GM21447 (cell line): ENCODE results near the gene TOR1AIP1.
"Not testable (repeated sequence)": the region's sequence is repeated elsewhere in the genome, so short reads cannot be mapped to it uniquely, and the experiment has no call there.

ENCODE experiments used
- ATAC-seq: cut with Tn5 transposase; IDR thresholded peaks from one replicate; pipeline ENCODE4 v1.9.1; 2021; ENCODE audit not compliant: unreplicated experiment

The TOR1AIP1 gene, protein sequence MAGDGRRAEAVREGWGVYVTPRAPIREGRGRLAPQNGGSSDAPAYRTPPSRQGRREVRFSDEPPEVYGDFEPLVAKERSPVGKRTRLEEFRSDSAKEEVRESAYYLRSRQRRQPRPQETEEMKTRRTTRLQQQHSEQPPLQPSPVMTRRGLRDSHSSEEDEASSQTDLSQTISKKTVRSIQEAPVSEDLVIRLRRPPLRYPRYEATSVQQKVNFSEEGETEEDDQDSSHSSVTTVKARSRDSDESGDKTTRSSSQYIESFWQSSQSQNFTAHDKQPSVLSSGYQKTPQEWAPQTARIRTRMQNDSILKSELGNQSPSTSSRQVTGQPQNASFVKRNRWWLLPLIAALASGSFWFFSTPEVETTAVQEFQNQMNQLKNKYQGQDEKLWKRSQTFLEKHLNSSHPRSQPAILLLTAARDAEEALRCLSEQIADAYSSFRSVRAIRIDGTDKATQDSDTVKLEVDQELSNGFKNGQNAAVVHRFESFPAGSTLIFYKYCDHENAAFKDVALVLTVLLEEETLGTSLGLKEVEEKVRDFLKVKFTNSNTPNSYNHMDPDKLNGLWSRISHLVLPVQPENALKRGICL

DNA sequence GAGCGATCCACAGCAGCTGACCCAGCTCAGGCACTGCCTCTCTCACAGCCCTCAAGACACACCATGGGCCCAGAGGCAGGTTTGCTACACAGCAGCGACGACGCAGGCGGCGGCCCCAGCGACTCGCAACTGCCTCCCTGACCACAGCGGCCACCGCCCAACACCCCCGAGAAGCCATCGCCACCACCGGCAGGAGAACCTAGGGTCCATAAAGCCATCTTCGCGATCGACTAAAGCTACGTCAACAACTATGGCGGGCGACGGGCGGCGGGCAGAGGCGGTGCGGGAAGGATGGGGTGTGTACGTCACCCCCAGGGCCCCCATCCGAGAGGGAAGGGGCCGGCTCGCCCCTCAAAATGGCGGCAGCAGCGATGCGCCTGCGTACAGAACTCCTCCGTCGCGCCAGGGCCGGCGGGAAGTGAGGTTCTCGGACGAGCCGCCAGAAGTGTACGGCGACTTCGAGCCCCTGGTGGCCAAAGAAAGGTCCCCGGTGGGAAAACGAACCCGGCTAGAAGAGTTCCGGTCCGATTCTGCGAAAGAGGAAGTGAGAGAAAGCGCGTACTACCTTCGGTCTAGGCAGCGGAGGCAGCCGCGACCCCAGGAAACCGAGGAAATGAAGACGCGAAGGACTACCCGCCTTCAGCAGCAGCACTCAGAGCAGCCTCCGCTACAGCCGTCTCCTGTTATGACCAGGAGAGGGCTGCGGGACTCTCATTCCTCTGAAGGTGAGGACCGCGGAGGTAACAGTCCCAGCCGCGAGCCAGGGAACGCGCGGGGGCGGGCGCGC lies at the start of gene TOR1AIP1:
Gene TOR1AIP1, plus strand, starts transcription at position 33 of the 787 bp plus-strand sequence. Its CDS starts 218 bp downstream, at position 251.
- ATAC-seq = peak; percentile 68

DNA sequence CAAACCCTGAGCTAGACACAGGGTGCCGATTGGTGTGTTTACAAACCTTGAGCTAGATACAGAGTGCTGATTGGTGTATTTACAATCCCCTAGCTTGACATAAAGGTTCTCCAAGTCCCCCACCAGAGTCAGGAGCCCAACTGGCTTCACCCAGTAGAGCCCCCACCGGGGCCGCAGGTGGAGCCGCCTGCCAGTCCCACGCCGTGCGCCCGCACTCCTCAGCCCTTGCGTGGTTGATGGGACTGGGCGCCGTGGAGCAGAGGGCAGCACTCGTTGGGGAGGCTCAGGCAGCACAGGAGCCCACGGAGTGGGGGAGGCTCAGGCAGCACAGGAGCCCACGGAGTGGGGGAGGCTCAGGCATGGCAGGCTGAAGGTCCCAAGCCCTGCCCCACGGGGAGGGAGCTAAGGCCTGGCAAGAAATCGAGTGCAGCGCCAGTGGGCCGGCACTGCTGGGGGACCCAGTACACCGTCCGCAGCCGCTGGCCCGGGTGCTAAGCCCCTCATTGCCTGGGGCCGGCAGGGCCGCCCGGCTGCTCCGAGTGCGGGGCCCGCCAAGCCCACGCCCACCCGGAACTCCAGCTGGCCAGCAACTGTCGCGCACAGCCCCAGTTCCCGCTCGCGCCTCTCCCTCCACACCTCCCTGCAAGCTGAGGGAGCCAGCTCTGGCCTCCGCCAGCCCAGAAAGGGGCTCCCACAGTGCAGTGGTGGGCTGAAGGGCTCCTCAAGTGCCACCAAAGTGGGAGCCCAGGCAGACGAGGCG lies 45.2 kb upstream of the TOR1AIP1 start:
- not testable (repeated sequence) for ATAC-seq

DNA sequence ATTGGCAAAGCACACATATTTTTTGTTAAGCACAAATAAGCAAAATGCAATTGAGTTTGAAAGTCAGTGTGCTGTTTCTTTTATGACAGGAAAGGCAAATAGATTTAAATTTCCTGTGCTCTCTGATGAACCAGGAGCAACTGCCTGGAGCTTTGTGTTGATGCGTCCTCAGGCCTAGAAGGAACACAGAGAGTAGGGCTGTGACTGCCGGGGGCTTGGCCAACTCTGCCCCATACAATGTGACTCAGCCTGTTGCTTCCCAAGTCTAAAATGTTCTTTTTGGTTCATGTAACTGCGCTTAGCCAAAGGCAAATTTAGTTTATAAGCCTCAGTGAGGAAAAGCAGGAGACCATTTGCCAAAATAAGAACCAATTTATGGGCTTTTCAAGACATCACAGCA lies 42.0 kb upstream of the TOR1AIP1 start:
- ATAC-seq = no peak

DNA sequence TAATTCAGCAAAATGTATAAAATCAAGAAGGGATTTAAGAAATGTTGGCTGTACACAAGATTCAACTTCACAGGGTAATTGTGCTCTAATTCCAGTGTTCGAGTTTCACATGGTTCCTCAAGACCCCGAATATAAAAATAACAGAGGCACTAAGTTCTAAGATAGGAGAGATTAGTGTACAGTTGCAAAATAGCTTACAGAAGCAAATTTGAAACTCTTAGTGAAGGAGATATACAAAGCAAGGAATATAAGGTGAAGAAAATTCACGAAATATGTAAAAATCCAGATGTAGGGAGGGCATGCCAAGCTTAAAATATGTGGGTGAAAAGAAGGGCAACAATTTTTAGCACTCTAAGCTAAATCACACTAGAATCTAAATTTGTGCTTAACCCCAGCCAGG lies 33.9 kb upstream of the TOR1AIP1 start:
- no peak for ATAC-seq

DNA sequence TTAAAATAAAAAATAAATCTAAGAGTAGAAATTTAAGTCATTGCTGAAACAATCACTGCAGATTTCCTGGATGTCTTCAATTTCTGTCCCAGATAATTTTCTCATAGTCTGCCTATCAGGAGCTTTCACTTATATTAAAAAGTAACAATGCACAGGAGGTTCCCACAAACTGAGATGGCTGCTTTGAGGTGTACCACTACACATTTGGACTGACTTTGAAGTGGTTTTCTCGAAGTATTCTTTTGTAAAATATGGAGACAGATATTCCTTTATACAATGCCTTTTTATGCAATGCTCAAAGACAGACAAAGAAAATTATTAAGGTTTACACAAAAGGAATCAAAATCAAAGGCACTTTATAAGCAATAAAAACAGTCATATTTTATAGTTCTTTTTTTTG lies 29.0 kb upstream of the TOR1AIP1 start:
- ATAC-seq = no peak

DNA sequence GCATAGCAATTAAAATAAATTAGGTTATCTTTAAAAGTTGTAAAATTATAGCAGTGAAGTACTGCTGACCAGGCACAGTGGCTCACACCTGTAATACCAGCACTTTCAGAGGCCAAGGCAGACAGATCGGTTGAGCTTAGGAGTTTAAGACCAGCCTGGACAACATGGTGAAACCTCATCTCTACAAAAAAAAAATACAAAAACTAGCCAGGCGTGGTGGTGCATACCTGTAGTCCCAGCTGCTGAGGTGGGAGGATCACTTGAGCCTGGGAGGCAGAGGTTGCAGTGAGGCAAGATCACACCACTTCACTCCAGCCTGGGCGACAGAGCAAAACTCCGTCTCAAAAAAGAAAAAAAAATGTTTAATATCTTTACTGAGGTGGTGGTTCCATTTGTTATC lies 26.3 kb upstream of the TOR1AIP1 start:
- ATAC-seq = not testable (repeated sequence)

DNA sequence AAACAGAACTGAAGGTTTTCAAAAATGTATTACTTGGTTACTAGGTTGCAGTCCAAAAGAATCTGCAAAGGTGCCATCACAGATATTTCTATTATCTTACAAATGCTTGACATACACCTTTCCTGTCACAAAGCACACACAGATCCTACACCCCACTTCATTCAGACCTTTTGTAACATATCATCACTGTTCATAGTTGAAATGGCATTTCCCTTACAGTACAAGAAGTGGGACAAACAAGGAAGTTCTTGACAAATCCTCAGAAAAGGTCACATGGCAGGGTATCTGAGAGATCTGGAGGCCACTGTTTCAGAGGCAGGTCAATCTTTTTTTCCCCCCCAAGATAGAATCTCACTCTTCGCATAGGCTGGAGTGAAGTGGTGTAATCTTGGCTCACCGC lies 25.8 kb upstream of the TOR1AIP1 start:
- no peak for ATAC-seq

DNA sequence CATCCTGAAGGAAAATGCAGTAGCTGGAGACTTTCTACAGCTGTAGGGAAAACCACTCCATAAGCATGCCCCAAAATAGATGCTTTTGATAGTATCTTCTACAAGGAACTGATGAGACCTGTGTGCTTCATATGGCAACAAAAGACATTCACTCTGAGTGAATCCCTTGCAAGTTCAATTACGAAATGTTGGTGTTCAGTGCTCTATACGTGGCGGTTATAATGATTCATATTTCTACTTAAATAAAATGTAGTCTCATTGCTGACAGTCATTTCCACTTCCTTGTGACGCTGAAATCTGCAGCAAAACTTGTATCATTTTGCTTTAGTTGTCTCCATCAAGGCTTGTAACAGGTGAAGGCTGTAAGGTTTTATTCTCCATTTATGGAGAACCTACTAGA lies 25.1 kb upstream of the TOR1AIP1 start:
- no peak for ATAC-seq

DNA sequence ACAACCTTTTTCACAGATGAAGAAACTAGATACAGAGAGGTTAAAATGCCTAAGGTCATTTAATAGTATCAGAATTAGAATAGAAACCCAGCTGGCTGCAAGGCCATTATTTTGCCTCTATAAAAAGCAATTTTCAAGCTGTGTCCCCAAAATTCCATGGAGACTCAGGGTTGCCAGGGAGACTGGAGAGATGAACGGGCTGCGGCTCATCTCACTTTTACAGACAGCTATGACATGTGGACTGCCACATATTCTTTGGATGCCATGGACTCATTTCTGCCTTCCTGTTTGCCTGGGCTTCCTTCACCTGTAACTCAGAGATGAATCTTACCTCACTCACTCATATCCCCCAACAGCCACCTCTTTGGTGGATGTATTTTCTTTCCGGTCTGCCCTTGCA lies 21.4 kb upstream of the TOR1AIP1 start:
- no peak for ATAC-seq

DNA sequence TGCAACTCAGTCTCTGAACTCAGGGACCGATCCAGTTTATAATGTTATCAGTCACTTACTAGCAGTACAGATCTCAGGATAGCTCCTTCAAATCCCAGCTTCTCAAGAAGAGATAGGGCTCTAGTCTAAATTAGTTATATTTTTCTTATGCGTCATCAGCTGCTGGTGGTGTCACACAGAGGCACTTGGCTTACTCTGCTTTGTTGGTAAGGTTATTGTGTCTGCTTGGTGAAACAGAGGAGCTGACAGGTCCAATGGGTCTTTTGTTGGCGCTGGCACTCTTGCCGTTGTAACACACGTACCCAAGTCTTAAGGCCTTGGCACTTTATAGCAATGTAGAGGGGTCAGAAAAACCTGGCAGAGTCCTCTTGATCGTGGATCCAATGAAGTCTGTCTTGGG lies 16.7 kb upstream of the TOR1AIP1 start:
- ATAC-seq = no peak

DNA sequence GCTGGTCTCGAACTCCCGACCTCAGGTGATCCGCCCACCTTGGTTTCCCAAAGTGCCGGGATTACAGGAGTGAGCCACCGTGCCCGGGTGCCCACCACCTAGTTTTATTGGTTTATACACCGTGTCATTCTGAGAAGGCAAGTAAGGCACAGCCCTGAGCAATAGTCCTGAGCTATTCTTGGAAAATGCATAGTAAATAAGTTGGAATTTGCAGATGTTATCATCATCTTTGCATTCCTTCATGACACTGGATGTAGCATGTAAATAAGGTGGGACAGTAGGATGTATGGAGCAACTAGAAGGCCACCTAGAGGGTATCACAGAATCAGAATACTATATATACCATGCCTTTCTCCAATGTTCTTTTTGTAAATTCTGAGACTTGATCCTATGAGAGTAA lies 15.5 kb upstream of the TOR1AIP1 start:
- ATAC-seq = no peak

DNA sequence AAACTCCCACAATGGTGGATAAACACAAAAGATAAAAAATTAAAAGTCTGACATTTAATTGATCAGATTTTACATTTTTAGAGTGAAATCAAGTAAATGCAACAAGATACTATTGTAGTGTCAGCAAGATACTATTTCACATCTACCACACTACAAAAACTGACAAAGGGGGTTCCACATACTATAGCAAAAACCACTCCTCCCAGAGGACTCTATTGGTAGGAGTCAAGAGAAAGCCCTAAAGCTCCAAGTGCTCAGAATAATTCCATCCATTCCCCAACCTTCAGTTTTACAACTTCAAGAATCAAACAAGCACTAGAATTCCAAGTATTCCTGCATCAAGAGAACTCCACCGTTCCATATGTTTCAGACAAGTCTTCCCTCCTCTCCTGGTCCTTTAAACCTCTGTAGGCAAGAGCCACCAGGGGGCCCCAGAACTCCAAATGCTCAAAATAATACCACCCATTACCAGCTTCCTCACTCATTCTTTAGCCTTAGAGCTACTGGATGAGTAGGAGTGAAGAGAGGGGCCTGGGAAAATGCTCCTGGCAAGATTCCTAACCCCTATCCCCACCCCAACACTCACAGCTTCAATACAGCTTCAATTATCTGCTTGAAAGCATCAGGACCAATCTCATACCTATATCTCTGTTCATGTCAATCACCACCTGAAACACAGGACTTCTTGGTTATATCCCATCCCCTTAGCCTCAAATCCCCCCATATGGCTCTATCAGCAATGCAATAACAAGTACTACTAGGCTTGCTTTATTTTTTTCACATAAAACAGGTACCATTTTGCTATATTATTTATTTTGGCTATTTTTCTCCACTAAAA lies 14.4 kb upstream of the TOR1AIP1 start:
- ATAC-seq = peak; percentile 68

DNA sequence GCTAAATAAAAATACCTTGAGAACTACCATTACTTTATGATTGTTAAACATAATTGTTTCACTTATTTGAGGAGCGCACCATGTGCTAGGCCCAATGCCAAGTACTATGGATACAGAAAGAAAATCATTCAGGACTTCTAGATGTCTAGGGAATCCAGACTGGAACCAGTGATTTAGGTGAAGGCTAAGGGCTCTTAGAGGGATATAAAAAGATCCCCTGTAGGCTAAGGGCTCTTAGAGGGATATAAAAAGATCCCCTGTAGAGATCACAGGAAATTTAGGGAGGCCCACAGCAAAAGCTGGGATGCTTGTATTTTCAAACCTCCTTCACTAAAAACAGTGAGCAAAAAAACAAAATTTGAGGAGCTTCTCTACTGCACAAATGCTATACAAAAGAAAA lies 11.2 kb upstream of the TOR1AIP1 start:
- no peak for ATAC-seq

DNA sequence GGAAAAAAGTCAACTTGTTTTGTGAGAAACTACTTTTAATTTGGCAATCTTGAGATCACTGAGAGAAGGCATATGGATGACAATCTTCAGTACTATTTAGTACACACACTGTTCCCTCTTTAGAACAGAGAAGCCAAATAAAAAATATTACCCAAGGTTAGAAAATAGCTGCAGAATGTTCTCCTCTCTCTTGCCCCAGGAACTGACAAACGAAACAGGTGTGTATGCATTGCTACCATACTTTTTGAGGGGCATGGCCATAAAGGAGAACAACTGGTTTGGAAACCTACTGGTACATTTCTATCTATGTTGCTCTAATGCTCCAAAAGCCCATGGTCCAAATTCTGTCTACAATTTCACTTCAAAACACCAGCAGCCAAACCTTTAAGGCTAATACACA lies 10.1 kb upstream of the TOR1AIP1 start:
- no peak for ATAC-seq

DNA sequence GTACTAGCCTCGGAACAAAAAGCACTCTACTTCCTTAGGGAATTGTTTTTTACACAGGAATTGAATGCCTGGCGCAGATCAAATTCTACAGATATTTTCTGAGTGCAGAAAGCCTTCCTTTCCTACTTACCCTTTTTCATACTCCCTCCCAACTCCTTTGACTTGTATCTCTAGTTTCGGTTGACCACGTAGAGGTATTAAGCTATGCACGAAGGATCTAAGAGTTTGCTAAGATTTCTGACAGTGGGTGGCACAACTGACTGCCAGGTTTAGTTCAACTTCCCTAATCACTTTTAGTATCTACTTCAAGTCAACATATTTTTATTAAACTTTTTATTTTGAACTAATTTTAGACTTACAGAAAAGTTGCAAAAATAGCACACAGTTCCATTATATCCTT lies 9.5 kb upstream of the TOR1AIP1 start:
- no peak for ATAC-seq

DNA sequence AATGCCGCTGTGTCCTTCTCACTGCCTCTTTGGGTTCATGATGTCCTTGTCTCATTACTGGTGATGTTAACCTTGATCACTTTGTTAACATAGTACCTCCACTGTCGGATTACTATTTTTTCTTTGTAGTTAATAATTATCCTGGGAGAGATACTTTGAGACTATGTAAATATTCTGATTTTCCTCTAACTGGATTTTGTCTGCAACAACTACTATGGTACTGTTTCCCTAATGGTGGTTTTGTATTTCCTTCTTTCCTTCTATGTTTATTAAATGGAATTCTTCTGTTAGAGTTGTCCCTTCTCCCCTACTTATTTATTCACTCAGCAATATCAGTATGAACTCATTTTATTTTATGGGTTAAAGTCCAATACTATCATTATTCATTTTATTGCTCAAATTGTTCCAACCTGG lies 8.6 kb upstream of the TOR1AIP1 start:
- no peak for ATAC-seq

DNA sequence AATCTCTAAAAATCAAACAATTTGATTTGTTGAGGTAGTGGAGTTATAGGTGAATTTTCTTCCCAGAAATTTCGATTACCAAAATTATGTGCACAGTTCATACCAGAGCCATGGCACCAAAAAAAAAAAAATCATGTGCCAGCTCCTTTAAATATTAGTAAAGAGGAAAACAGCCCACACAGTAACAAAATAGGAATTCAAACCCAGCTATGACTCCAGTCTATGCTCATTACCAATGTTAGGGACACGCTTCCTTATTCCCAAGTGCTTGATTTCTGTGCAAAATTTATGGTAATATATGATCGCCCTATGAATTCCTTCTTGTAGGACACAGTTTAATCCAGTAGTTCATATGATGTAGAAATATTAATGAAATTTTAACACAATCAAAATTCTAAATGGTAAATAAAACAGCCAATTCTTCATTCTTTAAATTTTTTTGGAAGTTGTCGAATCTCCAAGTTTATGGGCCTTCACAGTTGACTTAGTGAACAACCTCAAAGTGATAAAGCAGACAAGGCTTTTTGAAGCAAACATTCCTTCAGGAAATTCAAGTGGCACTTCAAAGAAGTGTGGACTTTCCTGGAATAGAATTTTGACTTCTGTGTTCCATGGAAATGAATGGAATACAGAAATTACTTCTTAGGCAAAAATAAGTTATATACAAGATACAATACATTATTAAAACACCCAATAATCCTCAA lies 6.3 kb upstream of the TOR1AIP1 start:
- no peak for ATAC-seq

DNA sequence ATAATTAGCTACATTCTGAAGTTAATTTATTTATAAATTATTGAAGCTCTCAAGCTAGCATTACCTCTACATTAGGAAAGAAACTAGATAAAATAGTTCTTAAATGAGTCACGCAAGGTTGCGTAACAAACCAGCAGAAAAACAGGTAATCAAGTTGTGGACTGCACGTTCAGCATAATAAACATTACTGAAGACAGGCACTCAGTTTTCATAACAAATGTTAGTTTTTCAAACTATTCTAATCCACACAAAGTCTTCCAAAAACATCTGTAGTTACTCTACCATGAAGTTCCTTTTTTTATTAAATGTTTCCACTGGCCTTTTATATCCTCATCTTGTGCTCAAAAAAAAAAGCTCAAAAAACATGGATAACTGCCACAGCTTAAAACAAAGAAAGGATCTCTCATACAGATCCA lies 5.8 kb upstream of the TOR1AIP1 start:
- ATAC-seq = no peak

DNA sequence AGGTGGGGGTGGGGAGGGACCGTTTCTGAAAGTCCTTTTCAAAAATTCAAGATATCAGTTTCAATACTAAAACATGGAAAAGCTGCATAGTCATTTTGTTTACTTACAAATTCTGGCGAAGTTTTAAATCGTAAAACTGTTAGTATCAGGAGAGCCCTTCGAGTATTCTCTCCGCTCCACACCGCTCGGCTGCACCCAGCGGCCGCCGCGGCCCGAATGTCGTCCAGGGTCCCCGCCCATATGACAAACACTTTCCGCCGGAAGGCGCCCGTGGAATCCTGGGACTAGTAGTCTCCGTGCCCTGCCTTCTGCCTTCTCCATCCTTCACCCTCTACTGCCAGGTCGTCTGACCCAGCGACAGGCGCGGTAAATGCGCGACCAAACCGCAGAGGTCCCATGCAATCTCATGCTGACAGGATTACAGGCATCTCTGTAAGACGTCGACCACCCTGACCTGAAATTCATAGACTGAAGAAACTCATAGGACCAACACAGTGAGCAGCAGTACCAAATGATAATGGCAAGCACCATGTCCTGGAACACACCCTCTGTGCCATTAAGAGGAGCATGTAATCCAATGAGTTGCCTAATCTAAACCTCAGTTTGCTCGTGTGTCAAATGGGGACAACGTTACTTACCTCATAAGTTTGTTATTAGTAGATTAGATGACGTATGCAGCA lies 4.4 kb upstream of the TOR1AIP1 start, which contains the start of gene TOR1AIP2:
Gene TOR1AIP2, minus strand, starts transcription at position 218 of the 680 bp plus-strand sequence. CDS start 25,138 bp downstream, outside the sequence.
- ATAC-seq = peak; percentile 57
